ENCODE measurements around the gene METTL22.

The METTL22 gene

GRCh38 chr16:8600144-8600775 is 21.2 kb upstream of the METTL22 start:
- Mint-ChIP-seq H3K4me1 (no peaks in the 10 kb centered on the region), H3K36me3 (ENCODE audit: low read depth) (no peaks in the 10 kb centered on the region), H3K4me3 (no peak overlapping the region), H3K9me3 (peaks cover 6% of the 10 kb centered on the region), H3K27ac (peak overlapping the region in 1 of 3 experiments; percentile 38), H3K27me3 (ENCODE audit: low read depth) (peaks cover 10% of the 10 kb centered on the region)
- no peak for TF ChIP-seq CTCF (IDR thresholded peaks at IDR 0.05; ENCODE audit: unreplicated experiment in 3 of 3)

- peaks cover 9% of the 10 kb centered on the region for H3K27me3 Mint-ChIP-seq (ENCODE audit: low read depth)
- no peaks in the 10 kb centered on the region for H3K36me3 Mint-ChIP-seq (ENCODE audit: low read depth)
- H3K4me1 Mint-ChIP-seq = no peaks in the 10 kb centered on the region
- H3K4me3 Mint-ChIP-seq = no peak overlapping the region
- no peak overlapping the region for H3K27ac Mint-ChIP-seq
- peaks cover 5% of the 10 kb centered on the region for H3K9me3 Mint-ChIP-seq
- TF ChIP-seq CTCF (IDR thresholded peaks at IDR 0.05; ENCODE audit: unreplicated experiment in 3 of 3) = no peak
Observed at GRCh38 chr16:8605554-8605953, 15.9 kb upstream of the METTL22 start.

- H3K36me3 Mint-ChIP-seq (ENCODE audit: low read depth) = no peaks in the 10 kb centered on the region
- no peak for TF ChIP-seq CTCF (IDR thresholded peaks at IDR 0.05; ENCODE audit: unreplicated experiment in 3 of 3)
- peaks cover 3% of the 10 kb centered on the region for H3K9me3 Mint-ChIP-seq
- H3K4me1 Mint-ChIP-seq = no peaks in the 10 kb centered on the region
- H3K27me3 Mint-ChIP-seq (ENCODE audit: low read depth) = peaks cover 19% of the 10 kb centered on the region
- H3K27ac Mint-ChIP-seq = no peak overlapping the region
- H3K4me3 Mint-ChIP-seq = no peak overlapping the region
Observed at GRCh38 chr16:8607214-8607613, 14.3 kb upstream of the METTL22 start.

- Mint-ChIP-seq H3K4me3 (no peak overlapping the region), H3K27me3 (ENCODE audit: low read depth) (peaks cover 14% of the 10 kb centered on the region), H3K27ac (no peak overlapping the region), H3K9me3 (peaks cover 3% of the 10 kb centered on the region), H3K4me1 (no peaks in the 10 kb centered on the region), H3K36me3 (ENCODE audit: low read depth) (no peaks in the 10 kb centered on the region)
- TF ChIP-seq CTCF (IDR thresholded peaks at IDR 0.05; ENCODE audit: unreplicated experiment in 3 of 3) = no peak
Observed at GRCh38 chr16:8611122-8611521, 10.4 kb upstream of the METTL22 start.

GRCh38 chr16:8611886-8612600 is 9.5 kb upstream of the METTL22 start:
- Mint-ChIP-seq H3K27ac (no peak overlapping the region), H3K9me3 (no peaks in the 10 kb centered on the region), H3K4me3 (no peak overlapping the region), H3K27me3 (ENCODE audit: low read depth) (peaks cover 14% of the 10 kb centered on the region), H3K4me1 (no peaks in the 10 kb centered on the region), H3K36me3 (ENCODE audit: low read depth) (no peaks in the 10 kb centered on the region)
- TF ChIP-seq CTCF (IDR thresholded peaks at IDR 0.05; ENCODE audit: unreplicated experiment in 3 of 3) = no peak

Measured in nephron (organoid).